IPS-18c (cell line): Measurements from ENCODE around the gene RAVER1.

Experiments
- H3K4me3 ChIP-seq: 2 replicates; pipeline ENCODE4 v1.7.0; 2013; ENCODE audit warnings: low read depth, mild to moderate bottlenecking, low read length, moderate library complexity; ENCODE audit not compliant: insufficient read depth
- H3K9me3 ChIP-seq: one replicate; pipeline ENCODE4 v1.6.1; 2013; ENCODE audit warnings: mild to moderate bottlenecking, low read length, moderate library complexity; ENCODE audit not compliant: control insufficient read depth, insufficient read depth

RAVER1 gene

DNA sequence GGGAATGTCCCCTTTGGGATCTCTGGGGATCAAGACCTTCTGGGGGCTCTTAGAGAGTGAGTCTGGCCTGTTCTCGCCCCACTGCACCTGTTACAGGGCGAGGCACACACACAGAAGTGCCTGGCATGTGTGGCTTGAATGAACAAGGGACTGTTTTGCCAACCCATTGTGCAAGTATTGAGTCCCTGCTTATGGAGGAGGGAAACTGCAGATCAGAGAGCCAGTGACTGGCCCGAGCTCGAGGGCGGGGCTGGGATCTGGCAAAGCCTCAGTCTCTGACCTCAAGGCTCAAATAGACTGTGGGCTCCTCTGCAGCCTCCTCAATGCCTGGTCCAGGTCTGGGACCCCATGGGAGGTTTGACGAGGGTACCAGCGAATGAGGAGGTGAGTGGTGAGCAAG lies 5.5 kb downstream of the RAVER1 start:
- Histone ChIP-seq H3K9me3 (no peaks in the 10 kb centered on the region), H3K4me3 (no peak overlapping the region)

DNA sequence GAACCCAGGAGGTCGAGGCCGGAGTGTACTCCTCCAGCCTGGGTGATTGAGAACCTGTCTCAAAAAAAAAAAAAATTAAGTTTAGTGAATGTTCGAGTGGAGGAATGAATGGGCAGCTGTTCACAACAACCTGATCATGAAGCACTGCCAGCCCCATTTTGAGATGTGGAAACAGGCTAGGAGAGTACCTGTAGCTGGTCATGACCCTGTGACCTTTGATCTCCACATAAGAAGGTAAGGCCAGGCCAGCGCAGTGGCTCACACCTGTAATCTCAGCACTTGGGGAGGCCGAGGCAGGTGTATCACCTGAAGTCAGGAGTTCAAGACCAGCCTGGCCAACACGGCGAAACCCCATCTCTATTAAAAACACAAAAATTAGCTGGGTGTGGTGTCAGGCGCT lies 7.6 kb downstream of the RAVER1 start:
- no peaks in the 10 kb centered on the region for H3K9me3 ChIP-seq
- H3K4me3 ChIP-seq: no peak overlapping the region

- Histone ChIP-seq H3K9me3 (no peaks in the 10 kb centered on the region), H3K4me3 (no peak overlapping the region)
Observed at GRCh38 chr19:10321874-10322835, 11.2 kb downstream of the RAVER1 start.

- no peak overlapping the region for H3K4me3 ChIP-seq
- H3K9me3 ChIP-seq: no peaks in the 10 kb centered on the region
Observed at GRCh38 chr19:10321417-10321797, 11.9 kb downstream of the RAVER1 start.

DNA sequence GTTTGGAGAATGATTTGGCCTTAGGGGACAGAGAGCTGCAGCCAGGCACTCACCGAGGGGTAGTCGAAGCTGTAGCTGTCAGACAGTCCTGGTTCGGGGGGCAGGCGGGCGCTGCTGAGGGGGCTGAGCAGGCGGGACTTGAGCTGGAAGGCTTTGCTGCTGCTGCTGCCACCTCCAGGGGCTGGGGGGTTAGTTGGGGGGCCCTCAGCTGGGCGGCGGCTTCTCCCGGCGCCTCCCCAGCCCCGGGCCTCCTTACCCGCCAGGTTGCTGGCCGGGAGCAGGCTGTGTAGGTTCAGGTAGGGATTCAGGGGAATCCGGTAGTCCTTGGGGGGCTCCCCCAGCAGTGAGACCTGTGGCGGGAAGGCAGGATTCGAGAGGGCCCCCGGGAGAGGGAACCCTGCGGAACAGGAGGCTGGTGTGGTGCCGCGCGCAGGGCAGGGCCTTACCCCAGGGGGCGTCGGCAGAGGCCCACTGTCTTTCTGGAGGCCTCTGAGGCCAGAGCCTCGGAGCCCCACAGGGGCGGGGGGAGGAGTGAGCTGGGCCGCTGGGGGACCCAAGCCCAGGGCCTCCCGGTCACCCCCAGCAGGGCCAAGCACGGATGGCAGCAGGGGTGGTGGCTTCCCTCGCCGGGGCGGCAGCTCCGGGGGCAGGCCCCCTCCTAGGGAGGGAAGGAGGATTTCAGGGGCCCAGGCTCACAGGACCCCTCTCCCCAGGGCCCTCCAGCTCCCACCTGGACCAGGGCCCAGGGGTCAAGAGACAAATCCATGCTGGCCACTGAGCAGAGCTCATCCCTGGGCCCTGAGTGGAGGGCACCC lies 12.5 kb downstream of the RAVER1 start:
- Histone ChIP-seq H3K9me3 (no peaks in the 10 kb centered on the region), H3K4me3 (no peak overlapping the region)

GRCh38 chr19:10318807-10319682 lies 14.3 kb downstream of the RAVER1 start:
- no peaks in the 10 kb centered on the region for H3K9me3 ChIP-seq

GRCh38 chr19:10317857-10318462 lies 15.4 kb downstream of the RAVER1 start:
- H3K9me3 ChIP-seq: no peaks in the 10 kb centered on the region

More at GRCh38 chr19:10318807-10319682, 14.3 kb downstream of the RAVER1 start:
- H3K4me3 ChIP-seq: no peak overlapping the region

GRCh38 chr19:10317045-10317856 lies 16.1 kb downstream of the RAVER1 start:
- Histone ChIP-seq H3K9me3 (no peaks in the 10 kb centered on the region), H3K4me3 (no peak overlapping the region)

More at GRCh38 chr19:10317857-10318462, 15.4 kb downstream of the RAVER1 start:
- no peak overlapping the region for H3K4me3 ChIP-seq

DNA sequence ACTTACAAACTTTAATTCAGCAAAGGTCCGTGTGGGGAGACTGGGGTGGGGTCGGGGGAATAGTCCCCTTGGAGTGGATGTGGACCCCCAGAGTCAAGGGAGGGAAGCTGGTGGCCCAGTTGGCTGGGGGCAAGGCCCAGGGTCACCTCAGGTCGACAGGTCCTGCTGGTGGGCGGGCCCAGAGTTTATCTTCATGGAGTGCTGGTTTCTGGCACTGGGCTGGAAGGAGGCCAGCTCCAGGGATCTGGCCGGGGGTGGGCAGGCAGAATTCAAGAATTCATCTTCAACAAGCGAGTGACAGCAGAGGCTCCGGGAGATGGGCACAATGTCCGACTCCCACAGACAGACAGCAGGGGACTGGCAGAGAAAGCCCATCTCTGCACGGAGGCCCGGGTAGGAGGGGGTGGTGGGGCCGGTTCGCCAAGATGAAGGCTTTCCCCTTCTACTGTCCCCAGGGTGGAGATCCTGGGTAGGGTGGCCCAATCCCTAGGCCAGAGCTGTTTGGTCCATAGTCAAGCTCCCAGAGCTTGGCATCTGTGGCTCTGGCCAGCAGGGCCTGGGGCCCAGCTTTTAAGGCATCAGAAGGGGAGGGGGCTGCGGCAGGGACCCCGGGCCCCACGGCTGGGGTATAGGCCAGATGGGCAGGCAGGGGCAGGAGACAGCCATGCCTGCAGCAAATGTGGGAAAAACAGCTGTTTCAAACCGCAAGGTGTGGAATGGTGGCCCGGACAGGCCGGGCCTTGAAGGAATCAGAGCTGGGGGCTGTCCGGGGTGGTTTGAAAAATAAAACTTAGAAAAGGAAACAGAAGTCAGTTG lies 16.9 kb downstream of the RAVER1 start:
- Histone ChIP-seq H3K9me3 (no peaks in the 10 kb centered on the region), H3K4me3 (no peak overlapping the region; the same call in 1 of the 2 replicates)

GRCh38 chr19:10315335-10316214 lies 17.8 kb downstream of the RAVER1 start, which contains the start of gene FDX2:
Gene FDX2 (minus strand): TSS chr19:10316015. CDS start chr19:10315996, 19 bp downstream.
- H3K4me3 ChIP-seq: peak within 1 kb of the TSS; percentile 76
- H3K9me3 ChIP-seq: no peaks in the 10 kb centered on the region

DNA sequence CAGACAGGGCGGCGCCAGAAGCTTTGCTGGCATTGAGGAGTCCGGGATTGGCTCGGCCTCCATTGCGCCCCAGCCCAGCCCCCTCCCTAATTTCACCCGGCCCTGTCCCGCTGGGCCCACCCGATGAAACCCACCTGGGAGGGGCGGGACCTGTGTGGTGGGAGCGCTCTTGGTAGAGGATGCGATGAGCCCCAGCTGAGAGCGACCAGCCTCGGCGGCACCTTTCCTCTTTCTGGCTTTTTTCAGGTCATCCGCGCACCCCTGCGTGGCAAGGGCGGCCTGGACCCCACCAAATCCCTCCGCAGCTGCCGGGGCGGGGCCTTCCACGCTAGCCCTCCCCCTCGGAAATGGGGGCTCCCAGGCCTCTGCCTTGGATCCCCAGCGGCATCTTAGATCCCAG lies 23.9 kb downstream of the RAVER1 start, which contains the start of gene ZGLP1:
ZGLP1 (minus strand) TSS at position 393 of the 400 bp plus-strand sequence.
- Histone ChIP-seq H3K4me3 (no peak within 1 kb of the TSS), H3K9me3 (no peaks in the 10 kb centered on the region)

GRCh38 chr19:10306327-10306726 lies 27.0 kb downstream of the RAVER1 start:
- Histone ChIP-seq H3K9me3 (no peaks in the 10 kb centered on the region), H3K4me3 (no peak overlapping the region)

DNA sequence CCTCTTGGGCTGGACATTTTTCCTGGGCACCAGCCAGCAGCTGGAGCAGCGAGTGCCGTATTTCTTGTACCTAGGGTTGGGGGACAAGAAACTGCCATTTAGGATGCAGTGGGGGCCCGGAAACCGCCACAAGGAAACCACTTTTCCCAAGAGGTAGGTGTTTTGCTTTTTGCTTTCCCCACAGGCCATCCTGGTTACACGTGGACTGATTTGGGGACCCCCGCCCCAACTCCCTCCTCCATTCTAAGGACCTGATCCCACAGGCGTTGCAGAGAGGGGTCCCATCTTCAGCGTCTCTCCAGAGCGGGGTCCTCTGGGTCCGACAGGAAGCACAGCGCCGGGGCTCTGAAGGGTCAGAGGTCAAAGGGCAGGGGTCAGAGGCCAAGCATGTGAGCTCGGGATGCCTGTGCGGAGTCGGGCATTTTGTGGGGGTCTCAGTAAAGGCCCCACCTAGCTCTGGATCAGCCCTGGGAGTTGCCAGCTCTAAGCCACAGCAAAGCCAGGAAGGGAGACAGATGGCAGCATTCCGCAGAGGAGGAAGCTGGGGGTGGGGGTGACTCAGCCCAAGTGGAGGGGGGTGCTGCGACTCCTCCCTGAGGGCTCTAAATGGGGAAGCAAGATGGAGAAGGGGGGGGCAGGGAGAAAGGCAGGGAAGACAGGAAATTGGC lies 28.1 kb downstream of the RAVER1 start:
- no peak overlapping the region for H3K4me3 ChIP-seq
- no peaks in the 10 kb centered on the region for H3K9me3 ChIP-seq
